ENCODE data around the gene TMEM273.

- TF ChIP-seq POLR2A (IDR thresholded peaks at IDR 0.05), result no peak
- TF ChIP-seq, protein P1, sequence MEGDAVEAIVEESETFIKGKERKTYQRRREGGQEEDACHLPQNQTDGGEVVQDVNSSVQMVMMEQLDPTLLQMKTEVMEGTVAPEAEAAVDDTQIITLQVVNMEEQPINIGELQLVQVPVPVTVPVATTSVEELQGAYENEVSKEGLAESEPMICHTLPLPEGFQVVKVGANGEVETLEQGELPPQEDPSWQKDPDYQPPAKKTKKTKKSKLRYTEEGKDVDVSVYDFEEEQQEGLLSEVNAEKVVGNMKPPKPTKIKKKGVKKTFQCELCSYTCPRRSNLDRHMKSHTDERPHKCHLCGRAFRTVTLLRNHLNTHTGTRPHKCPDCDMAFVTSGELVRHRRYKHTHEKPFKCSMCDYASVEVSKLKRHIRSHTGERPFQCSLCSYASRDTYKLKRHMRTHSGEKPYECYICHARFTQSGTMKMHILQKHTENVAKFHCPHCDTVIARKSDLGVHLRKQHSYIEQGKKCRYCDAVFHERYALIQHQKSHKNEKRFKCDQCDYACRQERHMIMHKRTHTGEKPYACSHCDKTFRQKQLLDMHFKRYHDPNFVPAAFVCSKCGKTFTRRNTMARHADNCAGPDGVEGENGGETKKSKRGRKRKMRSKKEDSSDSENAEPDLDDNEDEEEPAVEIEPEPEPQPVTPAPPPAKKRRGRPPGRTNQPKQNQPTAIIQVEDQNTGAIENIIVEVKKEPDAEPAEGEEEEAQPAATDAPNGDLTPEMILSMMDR (IDR thresholded peaks at IDR 0.05), result no peak
- TF ChIP-seq POLR2AphosphoS5 (IDR thresholded peaks at IDR 0.05), result no peak
Observed at GRCh38 chr10:49225218-49225876, 37.2 kb upstream of the TMEM273 start.
